HG03045 (cell line): ENCODE results near the gene TSPAN17.

Source experiments
- ATAC-seq: cut with Tn5 transposase; IDR thresholded peaks from one replicate; pipeline ENCODE4 v1.9.1; 2021; ENCODE audit warnings: mild to moderate bottlenecking, moderate library complexity; ENCODE audit not compliant: unreplicated experiment

TSPAN17 gene

DNA sequence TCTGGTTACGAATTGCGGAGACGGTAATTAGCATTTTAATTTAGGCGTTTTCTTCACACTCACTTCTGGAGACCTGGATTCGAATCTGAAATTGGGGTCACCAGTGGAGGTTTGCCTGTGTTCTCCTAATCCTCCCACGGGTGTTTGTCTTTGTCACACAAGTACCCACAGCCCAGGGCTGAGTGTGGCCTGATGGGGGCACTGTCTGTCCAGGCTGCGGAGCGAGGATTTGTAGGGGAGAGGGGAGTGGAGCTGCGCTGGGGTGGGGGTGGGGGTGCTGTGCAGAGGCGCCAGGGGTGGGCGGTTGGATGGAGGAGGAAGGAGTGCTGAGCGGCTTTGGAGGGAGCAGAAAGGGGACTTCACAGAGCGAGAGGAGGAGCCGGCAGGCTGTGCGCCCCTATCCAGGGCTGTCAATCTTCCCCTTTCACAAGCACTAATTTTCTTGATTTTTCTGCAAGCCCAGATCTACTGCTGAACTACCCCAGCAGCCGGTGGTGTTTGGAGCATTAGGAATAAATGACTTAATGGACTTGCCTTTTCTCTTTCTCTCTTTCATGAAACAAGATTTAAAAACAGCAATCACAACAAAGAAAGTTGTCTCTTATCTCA is 53.1 kb downstream of the TSPAN17 start:
- no peak for ATAC-seq

- ATAC-seq = no peak
Measured at GRCh38 chr5:176702671-176703641, 55.7 kb downstream of the TSPAN17 start.

- ATAC-seq = no peak
Measured at GRCh38 chr5:176703857-176704256, 56.6 kb downstream of the TSPAN17 start.

GRCh38 chr5:176704355-176704754 is 57.1 kb downstream of the TSPAN17 start:
- ATAC-seq = no peak

GRCh38 chr5:176704817-176705216 is 57.5 kb downstream of the TSPAN17 start:
- ATAC-seq = no peak
